ENCODE measurements around the gene VPS8. TPM values are rescaled to one million over a fixed set of nuclear protein-coding genes. Genes with fewer than 3 reads are reported as not detected.

Gene VPS8
- total RNA-seq, 1 donor, result 95.2 TPM

DNA sequence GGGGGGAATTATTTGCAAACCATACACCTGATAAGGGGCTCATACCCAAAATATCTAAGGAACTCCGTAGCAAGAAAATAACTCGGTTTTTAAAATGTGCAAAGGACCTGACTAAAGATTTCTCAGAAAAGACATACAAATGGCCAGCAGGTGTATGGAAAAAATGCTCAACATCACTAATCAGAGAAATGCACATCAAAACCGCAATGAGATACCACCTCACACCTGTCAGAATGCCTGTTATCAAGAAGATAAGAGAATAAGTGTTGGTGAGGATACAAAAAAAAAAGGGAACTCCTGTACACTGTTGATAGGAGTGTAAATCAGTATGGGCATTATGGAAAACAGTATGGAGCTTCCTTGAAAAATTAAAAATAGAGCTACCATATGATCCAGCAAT, 251.5 kb downstream of the VPS8 start:
- Histone ChIP-seq H3K4me1 (ENCODE audit: insufficient read depth, low read length) (no peaks in the 10 kb centered on the region), H3K36me3 (ENCODE audit: insufficient read depth, low read length) (no peaks in the 10 kb centered on the region), H3K4me2 (ENCODE audit: insufficient read depth, low read length) (no peak overlapping the region), H3K27me3 (ENCODE audit: insufficient read depth, low read length) (peaks cover 3% of the 10 kb centered on the region), H3K9me3 (ENCODE audit: low read depth, low read length) (no peaks in the 10 kb centered on the region), H3K4me3 (ENCODE audit: insufficient read depth, low read length) (no peak overlapping the region), H3K79me2 (ENCODE audit: insufficient read depth, low read length) (no peaks in the 10 kb centered on the region), H2AFZ (ENCODE audit: low read length) (no peak overlapping the region), H4K20me1 (ENCODE audit: insufficient read depth, low read length) (no peaks in the 10 kb centered on the region), H3K27ac (ENCODE audit: low read depth, low read length) (no peak overlapping the region)
- DNase-seq (ENCODE audit: insufficient read length, low spot score, missing footprints), result no peak
- TF ChIP-seq, protein P1, sequence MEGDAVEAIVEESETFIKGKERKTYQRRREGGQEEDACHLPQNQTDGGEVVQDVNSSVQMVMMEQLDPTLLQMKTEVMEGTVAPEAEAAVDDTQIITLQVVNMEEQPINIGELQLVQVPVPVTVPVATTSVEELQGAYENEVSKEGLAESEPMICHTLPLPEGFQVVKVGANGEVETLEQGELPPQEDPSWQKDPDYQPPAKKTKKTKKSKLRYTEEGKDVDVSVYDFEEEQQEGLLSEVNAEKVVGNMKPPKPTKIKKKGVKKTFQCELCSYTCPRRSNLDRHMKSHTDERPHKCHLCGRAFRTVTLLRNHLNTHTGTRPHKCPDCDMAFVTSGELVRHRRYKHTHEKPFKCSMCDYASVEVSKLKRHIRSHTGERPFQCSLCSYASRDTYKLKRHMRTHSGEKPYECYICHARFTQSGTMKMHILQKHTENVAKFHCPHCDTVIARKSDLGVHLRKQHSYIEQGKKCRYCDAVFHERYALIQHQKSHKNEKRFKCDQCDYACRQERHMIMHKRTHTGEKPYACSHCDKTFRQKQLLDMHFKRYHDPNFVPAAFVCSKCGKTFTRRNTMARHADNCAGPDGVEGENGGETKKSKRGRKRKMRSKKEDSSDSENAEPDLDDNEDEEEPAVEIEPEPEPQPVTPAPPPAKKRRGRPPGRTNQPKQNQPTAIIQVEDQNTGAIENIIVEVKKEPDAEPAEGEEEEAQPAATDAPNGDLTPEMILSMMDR (IDR thresholded peaks at IDR 0.05; ENCODE audit: extremely low read depth, low read depth, low read length), result no peak

DNA sequence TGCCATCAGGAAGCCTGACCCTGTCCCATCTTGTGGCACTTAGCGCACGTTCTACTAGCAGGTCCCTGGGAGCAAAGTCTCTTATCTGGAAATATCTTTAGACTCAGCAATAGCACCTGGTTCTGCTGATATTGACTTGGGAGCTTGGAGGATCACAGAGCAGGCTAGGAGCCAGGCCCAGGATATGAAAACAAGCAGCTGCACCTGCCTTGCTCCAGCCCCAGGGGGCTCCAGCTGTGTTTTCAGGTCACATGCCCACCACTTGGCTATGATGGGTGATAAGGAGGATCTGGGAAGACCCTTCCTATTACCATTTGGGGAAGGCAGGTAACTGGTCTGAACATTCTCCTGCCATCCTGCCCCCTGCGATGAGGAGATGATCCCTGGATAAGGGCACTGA, 253.1 kb downstream of the VPS8 start:
- no peaks in the 10 kb centered on the region for H3K36me3 ChIP-seq (ENCODE audit: insufficient read depth, low read length)
- no peaks in the 10 kb centered on the region for H3K4me1 ChIP-seq (ENCODE audit: insufficient read depth, low read length)
- H2AFZ ChIP-seq (ENCODE audit: low read length), result no peak overlapping the region
- no peak overlapping the region for H3K27ac ChIP-seq (ENCODE audit: low read depth, low read length)
- no peaks in the 10 kb centered on the region for H3K79me2 ChIP-seq (ENCODE audit: insufficient read depth, low read length)
- no peak overlapping the region for H3K4me3 ChIP-seq (ENCODE audit: insufficient read depth, low read length)
- H3K9me3 ChIP-seq (ENCODE audit: low read depth, low read length), result no peaks in the 10 kb centered on the region
- H4K20me1 ChIP-seq (ENCODE audit: insufficient read depth, low read length), result no peaks in the 10 kb centered on the region
- no peak for DNase-seq (ENCODE audit: insufficient read length, low spot score, missing footprints)
- peaks cover 3% of the 10 kb centered on the region for H3K27me3 ChIP-seq (ENCODE audit: insufficient read depth, low read length)
- TF ChIP-seq, protein P1 (IDR thresholded peaks at IDR 0.05; ENCODE audit: extremely low read depth, low read depth, low read length), result no peak
- H3K4me2 ChIP-seq (ENCODE audit: insufficient read depth, low read length), result no peak overlapping the region

DNA sequence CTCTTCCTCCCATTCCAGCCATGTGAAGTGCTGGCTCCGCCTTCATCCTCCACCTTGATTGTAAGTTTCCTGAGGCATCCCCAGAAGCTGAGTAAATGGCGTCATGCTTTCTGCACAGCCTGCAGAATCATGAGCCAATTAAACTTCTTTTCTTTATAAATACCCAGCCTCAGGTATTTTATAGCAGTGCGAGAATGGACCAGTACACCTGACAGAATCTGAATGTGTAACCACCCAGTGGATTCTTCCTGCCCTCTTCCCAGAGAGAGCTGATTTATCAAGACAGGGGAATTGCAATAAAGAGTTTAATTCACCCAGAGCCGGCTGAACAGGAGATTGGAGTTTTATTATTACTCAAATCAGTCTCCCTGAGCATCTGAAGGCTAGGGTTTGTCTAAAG, 254.3 kb downstream of the VPS8 start:
- DNase-seq (ENCODE audit: insufficient read length, low spot score, missing footprints), result peak; percentile 52
- Histone ChIP-seq H3K27ac (ENCODE audit: low read depth, low read length) (no peak overlapping the region), H3K27me3 (ENCODE audit: insufficient read depth, low read length) (peaks cover 3% of the 10 kb centered on the region), H3K9me3 (ENCODE audit: low read depth, low read length) (no peaks in the 10 kb centered on the region), H2AFZ (ENCODE audit: low read length) (no peak overlapping the region), H3K4me2 (ENCODE audit: insufficient read depth, low read length) (no peak overlapping the region), H3K4me1 (ENCODE audit: insufficient read depth, low read length) (no peaks in the 10 kb centered on the region), H3K4me3 (ENCODE audit: insufficient read depth, low read length) (no peak overlapping the region), H4K20me1 (ENCODE audit: insufficient read depth, low read length) (no peaks in the 10 kb centered on the region), H3K79me2 (ENCODE audit: insufficient read depth, low read length) (no peaks in the 10 kb centered on the region), H3K36me3 (ENCODE audit: insufficient read depth, low read length) (no peaks in the 10 kb centered on the region)
- TF ChIP-seq, protein P1 (IDR thresholded peaks at IDR 0.05; ENCODE audit: extremely low read depth, low read depth, low read length), result no peak

DNA sequence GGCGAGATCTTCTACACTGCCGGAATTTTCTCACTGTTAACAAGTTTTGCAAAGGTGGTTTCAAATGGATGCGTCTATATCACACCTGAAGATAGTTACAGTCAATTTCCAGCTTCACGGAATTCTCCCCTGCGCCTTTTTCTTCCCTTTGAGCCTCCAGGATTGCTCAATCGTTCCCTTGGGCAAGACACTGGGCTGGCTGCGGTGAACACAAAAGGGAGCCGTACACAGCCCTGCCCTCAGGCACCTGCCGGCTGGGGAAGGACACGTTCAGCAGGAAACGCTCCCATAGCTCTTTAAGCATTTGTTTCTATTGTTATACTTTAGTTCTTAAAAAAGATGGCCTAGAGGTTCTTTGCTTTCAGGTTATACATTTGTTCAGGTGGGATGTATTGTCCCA, 255.2 kb downstream of the VPS8 start:
- Histone ChIP-seq H3K9me3 (ENCODE audit: low read depth, low read length) (no peaks in the 10 kb centered on the region), H3K4me3 (ENCODE audit: insufficient read depth, low read length) (no peak overlapping the region), H3K79me2 (ENCODE audit: insufficient read depth, low read length) (no peaks in the 10 kb centered on the region), H3K27ac (ENCODE audit: low read depth, low read length) (no peak overlapping the region), H4K20me1 (ENCODE audit: insufficient read depth, low read length) (no peaks in the 10 kb centered on the region), H3K4me1 (ENCODE audit: insufficient read depth, low read length) (no peaks in the 10 kb centered on the region), H3K36me3 (ENCODE audit: insufficient read depth, low read length) (no peaks in the 10 kb centered on the region), H3K27me3 (ENCODE audit: insufficient read depth, low read length) (peaks cover 3% of the 10 kb centered on the region), H2AFZ (ENCODE audit: low read length) (no peak overlapping the region), H3K4me2 (ENCODE audit: insufficient read depth, low read length) (no peak overlapping the region)
- DNase-seq (ENCODE audit: insufficient read length, low spot score, missing footprints), result no peak
- TF ChIP-seq, protein P1 (IDR thresholded peaks at IDR 0.05; ENCODE audit: extremely low read depth, low read depth, low read length), result no peak
